Measurements from ENCODE around the gene VSIG10L.

GRCh38 chr19:51366389-51367254, 24.7 kb upstream of the VSIG10L start:
- TF ChIP-seq CTCF (IDR thresholded peaks at IDR 0.05; ENCODE audit: borderline replicate concordance, extremely low read depth, low read length, poor library complexity, severe bottlenecking) (no peak), EZH2 (IDR thresholded peaks at IDR 0.05; ENCODE audit: borderline replicate concordance, low read depth, low read length, severe bottlenecking) (no peak)

Measured in DND-41 (cell line).